Breast epithelium (tissue), 4 donors: ENCODE data around the gene TRPM2. TPM values are rescaled to one million over a fixed set of nuclear protein-coding genes. Genes with fewer than 3 reads are reported as not detected.

ENCODE experiments used
- DNase-seq, 2 donors: peaks; one replicate each; pipeline ENCODE4 v3.0.0-alpha.2; 2019; ENCODE audit warnings: low spot score in 2 of 2
- H3K27ac ChIP-seq, 2 donors: fragments of 200-600 bp; sonication (generic) in 1 of 2; one replicate each; pipeline ENCODE4 v1.5.1; 2016 to 2019; ENCODE audit warnings: mild to moderate bottlenecking in 1 of 2
- H3K27me3 ChIP-seq, 2 donors: fragments of 200-600 bp; sonication (generic) in 1 of 2; one replicate each; pipeline versions ENCODE4 v1.5.1 to v1.6.0; 2017 to 2019; ENCODE audit warnings: control low read depth in 1 of 2, mild to moderate bottlenecking in 1 of 2
- H3K36me3 ChIP-seq: fragments of 200-600 bp; one replicate; pipeline ENCODE4 v1.5.1; 2019
- H3K4me1 ChIP-seq, 2 donors: fragments of 200-600 bp; sonication (generic); one replicate each; pipeline ENCODE4 v1.5.1; 2016 to 2019; ENCODE audit warnings: control low read depth in 1 of 2
- H3K4me3 ChIP-seq, 3 donors: fragments of 200-600 bp; sonication (generic); 1 replicate in 2 of 3; 2 replicates in 1 of 3; pipeline ENCODE4 v1.5.1; 2016 to 2019; ENCODE audit warnings: mild to moderate bottlenecking in 3 of 3, moderate library complexity in 2 of 3
- H3K9me3 ChIP-seq, 2 donors: fragments of 200-600 bp; sonication (generic) in 1 of 2; one replicate each; pipeline ENCODE4 v1.5.1; 2016 to 2019; ENCODE audit warnings: control low read depth in 1 of 2
- CTCF ChIP-seq, 3 donors: fragments of 450-650 bp; IDR thresholded peaks; one replicate each; pipeline ENCODE4 v1.5.1; 2016 to 2017; ENCODE audit warnings: antibody characterized with exemption in 3 of 3, mild to moderate bottlenecking in 3 of 3, moderate library complexity in 3 of 3
- POLR2A ChIP-seq: fragments of 450-650 bp; IDR thresholded peaks from one replicate; pipeline ENCODE4 v1.6.1; 2016; ENCODE audit warnings: antibody characterized with exemption, mild to moderate bottlenecking, moderate library complexity
- POLR2AphosphoS5 ChIP-seq, 3 donors: sonication (generic); formaldehyde crosslinking; IDR thresholded peaks; one replicate each; pipeline ENCODE4 v1.6.1; 2017; ENCODE audit warnings: antibody characterized with exemption in 3 of 3
- intact Hi-C: fragments of 100-400 bp; cut with DNase I; formaldehyde crosslinking; loops from one replicate; pipeline ENCODE4 v1.15.1; 2023; ENCODE audit warnings: low total_unique reads
- total RNA-seq, 3 donors: library from RNA; depleted of rRNA; stranded (reverse); fragments of >200 nt; gene quantifications; one replicate each; pipeline ENCODE4 v1.1.0, GENCODE V29; 2016

Gene TRPM2
- total RNA-seq, 3 donors from 2014 or later: 4.3 to 7.9 (median 7.2) TPM

GRCh38 chr21:44480200-44481053 is 127.0 kb downstream of the TRPM2 start:
- intact Hi-C loops: loop anchor here (2.0 kb wide), 1 partner anchor 30 kb away; no protein-coding TSS in a partner anchor
- H3K27me3 ChIP-seq: peaks cover 0 to 11% of the 10 kb centered on the region in 2 donors
- DNase-seq: no peak
- no peak overlapping the region for H3K4me3 ChIP-seq
- no peak overlapping the region for H3K27ac ChIP-seq
- no peaks in the 10 kb centered on the region for H3K9me3 ChIP-seq
- H3K36me3 ChIP-seq: no peaks in the 10 kb centered on the region
- H3K4me1 ChIP-seq: no peaks in the 10 kb centered on the region
- TF ChIP-seq CTCF (IDR thresholded peaks at IDR 0.05) (no peak), POLR2A (no peak), POLR2AphosphoS5 (IDR thresholded peaks at IDR 0.05) (no peak)

- Histone ChIP-seq H3K4me3 (no peak overlapping the region), H3K27ac (no peak overlapping the region), H3K27me3 (peaks cover 0 to 13% of the 10 kb centered on the region in 2 donors), H3K4me1 (no peaks in the 10 kb centered on the region), H3K36me3 (no peaks in the 10 kb centered on the region), H3K9me3 (peaks cover 0 to under 1% of the 10 kb centered on the region in 2 donors)
- DNase-seq: no peak
- intact Hi-C loops: no loop called here
- TF ChIP-seq CTCF (IDR thresholded peaks at IDR 0.05) (no peak), POLR2AphosphoS5 (IDR thresholded peaks at IDR 0.05) (no peak), POLR2A (no peak)
Observed at GRCh38 chr21:44482581-44483287, 129.3 kb downstream of the TRPM2 start.

- Histone ChIP-seq H3K4me1 (no peaks in the 10 kb centered on the region), H3K9me3 (peaks cover 4% of the 10 kb centered on the region in 2 donors), H3K36me3 (no peaks in the 10 kb centered on the region), H3K27ac (no peak overlapping the region), H3K27me3 (peaks cover 0 to 13% of the 10 kb centered on the region in 2 donors), H3K4me3 (no peak overlapping the region)
- intact Hi-C loops: no loop called here
- TF ChIP-seq POLR2A (no peak), POLR2AphosphoS5 (IDR thresholded peaks at IDR 0.05) (no peak), CTCF (IDR thresholded peaks at IDR 0.05) (no peak)
- no peak for DNase-seq
Observed at GRCh38 chr21:44483288-44484237, 130.1 kb downstream of the TRPM2 start.

- intact Hi-C loops: no loop called here
Observed at GRCh38 chr21:44484498-44485253, 131.3 kb downstream of the TRPM2 start.

More at GRCh38 chr21:44484498-44485253, 131.3 kb downstream of the TRPM2 start:
- no peaks in the 10 kb centered on the region for H3K4me1 ChIP-seq
- DNase-seq: no peak
- TF ChIP-seq CTCF (IDR thresholded peaks at IDR 0.05): no peak
- no peak for TF ChIP-seq POLR2AphosphoS5 (IDR thresholded peaks at IDR 0.05)
- no peak for TF ChIP-seq POLR2A
- peaks cover 4% of the 10 kb centered on the region in 2 donors for H3K9me3 ChIP-seq
- peaks cover 0 to 13% of the 10 kb centered on the region in 2 donors for H3K27me3 ChIP-seq
- H3K4me3 ChIP-seq: no peak overlapping the region
- H3K36me3 ChIP-seq: no peaks in the 10 kb centered on the region
- no peak overlapping the region for H3K27ac ChIP-seq
